GM19328 (cell line): Measurements from ENCODE around the gene PNPLA6.
"Not testable (repeated sequence)": the region's sequence is repeated elsewhere in the genome, so short reads cannot be mapped to it uniquely, and the experiment has no call there.

ENCODE experiments used
- ATAC-seq: cut with Tn5 transposase; IDR thresholded peaks from one replicate; pipeline ENCODE4 v1.9.1; 2021; ENCODE audit warnings: mild to moderate bottlenecking, moderate library complexity; ENCODE audit not compliant: unreplicated experiment

Gene PNPLA6

GRCh38 chr19:7550987-7551761 lies 15.7 kb downstream of the PNPLA6 start:
- ATAC-seq = no peak

- no peak for ATAC-seq
Measured at GRCh38 chr19:7552781-7553180, 17.3 kb downstream of the PNPLA6 start.

- no peak for ATAC-seq
Measured at GRCh38 chr19:7554565-7554964, 19.0 kb downstream of the PNPLA6 start.

DNA sequence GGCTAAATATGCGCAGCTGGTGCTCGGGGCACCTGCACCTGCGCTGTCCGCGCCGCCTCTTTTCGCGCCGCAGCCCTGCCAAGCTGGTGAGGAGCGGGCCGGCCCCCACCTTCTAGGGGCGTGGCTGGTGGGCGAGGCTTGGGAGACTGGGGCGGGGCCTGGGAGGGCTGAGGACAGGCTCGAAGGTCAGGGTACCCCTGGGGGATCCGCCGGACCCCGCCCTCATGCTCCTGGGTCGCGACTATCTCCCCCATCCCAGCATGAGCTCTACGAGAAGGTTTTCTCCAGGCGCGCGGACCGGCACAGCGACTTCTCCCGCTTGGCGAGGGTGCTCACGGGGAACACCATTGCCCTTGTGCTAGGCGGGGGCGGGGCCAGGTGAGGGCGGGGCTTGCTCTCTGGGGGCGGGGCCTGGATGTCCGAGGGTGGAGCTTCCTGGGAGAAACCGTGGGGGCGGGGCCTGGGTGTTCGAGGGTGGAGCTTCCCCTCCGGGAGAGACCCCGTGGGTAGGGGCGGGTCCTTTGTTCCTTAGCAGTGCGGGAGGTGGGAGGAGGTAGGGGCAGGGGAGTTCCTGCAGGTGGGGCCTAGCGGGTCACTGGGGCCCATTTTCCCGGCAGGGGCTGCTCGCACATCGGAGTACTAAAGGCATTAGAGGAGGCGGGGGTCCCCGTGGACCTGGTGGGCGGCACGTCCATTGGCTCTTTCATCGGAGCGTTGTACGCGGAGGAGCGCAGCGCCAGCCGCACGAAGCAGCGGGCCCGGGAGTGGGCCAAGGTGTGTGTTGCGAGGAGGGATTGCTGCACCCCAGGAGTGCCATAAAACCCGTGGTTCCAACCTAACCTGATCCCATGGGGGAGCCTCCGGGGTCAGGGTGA lies 19.7 kb downstream of the PNPLA6 start:
- no peak for ATAC-seq

DNA sequence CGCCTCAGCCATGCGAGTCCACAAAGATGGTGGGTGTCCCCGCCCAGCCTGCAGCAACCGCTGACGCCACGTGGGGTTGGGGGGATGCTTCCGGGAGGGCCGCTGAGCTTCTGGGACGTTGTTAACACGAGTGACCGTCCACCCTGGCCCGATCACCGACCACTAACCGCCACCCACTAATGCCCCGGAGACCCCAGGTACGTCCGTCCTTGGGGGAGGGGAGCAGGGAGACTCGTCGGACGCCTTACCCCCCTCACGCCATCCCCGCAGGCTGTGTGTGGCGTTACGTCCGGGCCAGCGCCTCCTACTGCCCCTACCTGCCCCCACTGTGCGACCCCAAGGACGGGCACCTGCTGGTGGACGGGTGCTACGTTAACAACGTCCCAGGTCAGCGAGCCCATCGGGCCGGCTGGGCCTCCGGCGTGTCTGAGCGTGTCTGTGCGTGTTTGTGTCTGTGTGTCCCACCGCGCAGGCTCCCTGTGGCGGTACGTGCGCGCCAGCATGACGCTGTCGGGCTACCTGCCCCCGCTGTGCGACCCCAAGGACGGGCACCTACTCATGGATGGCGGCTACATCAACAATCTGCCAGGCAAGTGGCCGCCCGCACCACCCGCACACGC lies 21.3 kb downstream of the PNPLA6 start:
- ATAC-seq = no peak

DNA sequence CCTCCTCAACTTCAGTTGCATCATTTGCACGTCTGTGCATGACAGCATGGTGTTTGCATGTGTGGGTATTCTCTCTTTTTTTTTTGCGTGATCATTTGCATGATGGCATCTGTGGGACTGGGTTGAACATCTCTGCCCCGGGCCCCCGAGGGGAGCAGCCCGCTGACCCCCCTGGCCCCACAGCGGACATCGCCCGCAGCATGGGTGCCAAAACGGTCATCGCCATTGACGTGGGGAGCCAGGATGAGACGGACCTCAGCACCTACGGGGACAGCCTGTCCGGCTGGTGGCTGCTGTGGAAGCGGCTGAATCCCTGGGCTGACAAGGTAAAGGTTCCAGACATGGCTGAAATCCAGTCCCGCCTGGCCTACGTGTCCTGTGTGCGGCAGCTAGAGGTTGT lies 23.1 kb downstream of the PNPLA6 start:
- ATAC-seq = no peak

- ATAC-seq = no peak
Measured at GRCh38 chr19:7559102-7559501, 23.6 kb downstream of the PNPLA6 start.

DNA sequence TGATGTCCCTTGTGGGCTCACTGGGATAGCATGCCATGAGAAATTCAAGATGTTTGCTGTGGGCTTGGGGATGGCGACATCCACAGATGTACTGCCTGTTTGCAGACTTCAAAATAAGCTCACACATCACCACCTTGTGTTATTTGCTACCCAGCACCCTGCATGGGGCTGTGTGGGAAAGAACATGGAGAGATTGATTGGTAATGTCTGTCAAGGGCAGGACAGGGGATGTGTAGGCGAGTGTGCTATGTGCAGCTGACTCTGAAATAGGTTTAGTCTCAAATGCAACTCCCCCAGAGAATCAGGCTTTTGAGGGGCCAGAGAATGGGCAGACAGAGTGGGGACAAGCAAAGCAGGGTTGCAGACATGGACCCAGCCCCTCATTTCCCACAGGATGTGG lies 24.7 kb downstream of the PNPLA6 start:
- no peak for ATAC-seq

DNA sequence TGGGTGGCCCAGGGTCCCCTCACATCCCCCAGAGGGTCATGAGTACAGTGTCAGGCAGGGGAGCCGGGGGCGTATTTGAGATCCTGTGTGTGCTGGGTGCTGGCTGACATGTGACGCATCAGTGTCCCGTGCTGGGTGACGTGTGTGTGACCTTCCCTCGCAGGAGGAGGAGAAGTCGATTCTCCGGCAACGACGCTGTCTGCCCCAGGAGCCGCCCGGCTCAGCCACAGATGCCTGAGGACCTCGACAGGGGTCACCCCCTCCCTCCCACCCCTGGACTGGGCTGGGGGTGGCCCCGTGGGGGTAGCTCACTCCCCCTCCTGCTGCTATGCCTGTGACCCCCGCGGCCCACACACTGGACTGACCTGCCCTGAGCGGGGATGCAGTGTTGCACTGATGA lies 25.8 kb downstream of the PNPLA6 start:
- ATAC-seq = no peak

- ATAC-seq = no peak
Measured at GRCh38 chr19:7562646-7563393, 27.3 kb downstream of the PNPLA6 start.

GRCh38 chr19:7564866-7565265 lies 29.3 kb downstream of the PNPLA6 start:
- no peak for ATAC-seq

DNA sequence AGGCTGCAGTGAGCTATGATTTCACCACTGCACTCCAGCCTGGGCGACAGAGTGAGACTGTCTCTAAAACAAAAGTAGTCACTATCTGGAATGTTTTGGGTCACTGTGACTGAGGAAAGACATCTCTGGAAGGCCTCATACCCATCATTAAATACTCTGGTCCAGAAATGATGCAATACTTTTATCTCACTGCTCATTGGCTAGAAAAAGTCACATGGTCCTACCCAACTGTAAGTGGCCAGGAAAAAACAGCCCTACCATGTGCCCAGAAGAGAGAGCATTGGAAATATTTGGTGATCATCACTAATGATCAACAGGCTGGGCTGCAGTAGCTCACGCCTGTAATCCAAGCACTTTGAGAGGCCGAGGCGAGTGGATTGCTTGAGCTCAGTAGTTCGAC lies 29.8 kb downstream of the PNPLA6 start:
- ATAC-seq = no peak

DNA sequence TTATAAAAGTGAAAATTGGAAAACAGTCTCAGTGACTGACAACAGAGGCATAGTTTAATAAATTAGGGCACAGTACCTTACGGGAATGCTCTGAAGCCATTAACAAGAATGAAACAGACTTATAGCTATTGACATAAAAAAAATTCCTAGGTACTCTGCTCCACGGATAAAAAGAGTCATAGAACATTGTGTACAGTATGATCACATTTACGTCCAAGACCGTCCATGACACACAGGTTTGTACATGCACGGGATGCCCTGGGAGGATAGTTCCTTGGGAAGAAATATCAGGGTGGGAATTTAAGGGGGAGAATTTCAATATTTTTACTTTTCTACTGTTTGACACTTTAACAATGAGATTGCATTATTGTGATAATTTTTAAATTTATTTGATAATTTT lies 35.2 kb downstream of the PNPLA6 start:
- ATAC-seq = no peak

DNA sequence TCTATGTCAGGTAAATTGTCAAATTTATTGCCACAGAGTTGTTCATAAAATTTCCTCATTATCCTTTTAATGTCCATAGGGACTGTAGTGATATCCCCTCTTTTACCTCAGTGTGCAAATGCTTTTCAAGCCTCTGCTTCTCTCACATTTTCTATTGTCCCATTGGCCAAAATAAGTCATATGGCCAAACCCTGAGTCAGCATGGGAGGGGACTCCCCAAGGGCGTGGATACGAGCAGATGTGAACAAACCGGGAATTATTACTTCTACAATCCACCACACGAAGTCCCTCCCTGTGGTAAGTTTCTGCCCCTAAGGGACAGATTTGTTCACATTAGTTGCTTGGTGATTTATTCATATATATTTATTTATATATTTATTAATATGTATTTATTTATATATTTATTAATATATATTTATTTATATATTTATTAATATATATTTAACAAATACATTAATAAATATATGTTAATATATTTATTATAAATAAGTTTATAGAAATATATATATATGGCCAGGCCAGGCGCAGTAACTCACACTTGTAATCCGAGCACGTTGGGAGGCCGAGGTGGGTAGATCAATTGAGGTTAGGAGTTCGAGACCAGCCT lies 40.0 kb downstream of the PNPLA6 start:
- no peak for ATAC-seq

GRCh38 chr19:7577422-7577821 lies 41.9 kb downstream of the PNPLA6 start:
- not testable (repeated sequence) for ATAC-seq

- ATAC-seq = no peak
Measured at GRCh38 chr19:7578127-7578526, 42.6 kb downstream of the PNPLA6 start.

DNA sequence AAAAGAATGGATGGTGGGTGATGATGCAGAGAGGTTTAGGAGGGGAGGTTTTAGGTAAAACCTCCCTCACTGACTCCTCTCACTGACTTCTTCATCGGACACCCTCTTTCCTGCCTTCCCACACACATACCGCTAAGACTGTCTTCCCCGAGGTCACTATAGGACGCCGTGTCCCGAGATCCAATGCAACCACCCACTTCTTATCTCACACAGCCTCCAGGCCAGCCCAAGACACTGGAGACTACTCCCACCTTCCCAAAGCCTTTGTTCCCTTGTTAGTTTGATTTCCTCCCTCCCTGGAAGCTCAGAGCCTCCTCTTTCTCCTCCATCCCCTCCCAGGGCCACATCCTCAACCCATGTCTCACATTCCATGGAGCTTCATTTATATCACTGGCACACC lies 43.7 kb downstream of the PNPLA6 start:
- ATAC-seq = no peak

- no peak for ATAC-seq
Measured at GRCh38 chr19:7582446-7582845, 46.9 kb downstream of the PNPLA6 start.

GRCh38 chr19:7589822-7590221 lies 54.3 kb downstream of the PNPLA6 start:
- no peak for ATAC-seq

- ATAC-seq = no peak
Measured at GRCh38 chr19:7590256-7590655, 54.7 kb downstream of the PNPLA6 start.
